ENCODE results near the gene TRIM63. TPM values are rescaled to one million over a fixed set of nuclear protein-coding genes. Genes with fewer than 3 reads are reported as not detected.

The TRIM63 gene
- polyA plus RNA-seq, 1 donor from 2014 or later, result not detected

- no peak overlapping the region for H3K27ac Mint-ChIP-seq
- H3K4me3 Mint-ChIP-seq, result no peak overlapping the region
- no peaks in the 10 kb centered on the region for H3K36me3 Mint-ChIP-seq
- no peaks in the 10 kb centered on the region for H3K4me1 Mint-ChIP-seq
- H3K9me3 Mint-ChIP-seq, result no peaks in the 10 kb centered on the region
- no peaks in the 10 kb centered on the region for H3K27me3 Mint-ChIP-seq
These were observed 54.6 kb downstream of the TRIM63 start for GRCh38 chr1:26012864-26013263.

DNA sequence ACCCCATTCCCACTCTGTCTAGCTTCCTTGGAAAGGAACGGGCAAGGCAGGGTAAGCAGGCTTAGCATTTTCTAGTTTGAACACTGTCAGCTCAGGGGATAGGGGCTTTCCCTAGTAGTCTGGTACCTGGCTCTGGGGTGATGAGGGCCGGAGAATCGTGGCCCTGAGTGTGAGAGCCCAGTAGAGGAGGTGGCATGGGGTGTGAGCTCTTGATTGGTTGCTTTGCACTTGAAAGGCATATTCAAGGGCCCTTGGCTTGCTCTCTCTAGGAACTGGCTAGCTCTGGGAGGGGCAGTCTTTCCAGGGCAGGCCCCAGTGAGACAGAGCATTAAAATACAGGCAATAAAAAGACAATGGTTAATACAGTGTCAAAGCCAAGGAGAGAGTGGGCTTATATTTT lies 56.6 kb downstream of the TRIM63 start:
- H3K27ac Mint-ChIP-seq, result no peak overlapping the region
- no peaks in the 10 kb centered on the region for H3K9me3 Mint-ChIP-seq
- H3K36me3 Mint-ChIP-seq, result peaks cover 3% of the 10 kb centered on the region

GRCh38 chr1:26009796-26010447 lies 57.5 kb downstream of the TRIM63 start:
- H3K27me3 Mint-ChIP-seq, result peaks cover 6% of the 10 kb centered on the region
- no peaks in the 10 kb centered on the region for H3K4me1 Mint-ChIP-seq
- no peak overlapping the region for H3K27ac Mint-ChIP-seq
- peaks cover 3% of the 10 kb centered on the region for H3K36me3 Mint-ChIP-seq
- H3K4me3 Mint-ChIP-seq, result no peak overlapping the region
- H3K9me3 Mint-ChIP-seq, result no peaks in the 10 kb centered on the region

More for the DNA sequence above, 56.6 kb downstream of the TRIM63 start:
- no peak overlapping the region for H3K4me3 Mint-ChIP-seq
- peaks cover 6% of the 10 kb centered on the region for H3K27me3 Mint-ChIP-seq
- H3K4me1 Mint-ChIP-seq, result no peaks in the 10 kb centered on the region

- Mint-ChIP-seq H3K27me3 (peaks cover 8% of the 10 kb centered on the region), H3K27ac (no peak overlapping the region)
These were observed 60.7 kb downstream of the TRIM63 start for GRCh38 chr1:26006710-26007109.

DNA sequence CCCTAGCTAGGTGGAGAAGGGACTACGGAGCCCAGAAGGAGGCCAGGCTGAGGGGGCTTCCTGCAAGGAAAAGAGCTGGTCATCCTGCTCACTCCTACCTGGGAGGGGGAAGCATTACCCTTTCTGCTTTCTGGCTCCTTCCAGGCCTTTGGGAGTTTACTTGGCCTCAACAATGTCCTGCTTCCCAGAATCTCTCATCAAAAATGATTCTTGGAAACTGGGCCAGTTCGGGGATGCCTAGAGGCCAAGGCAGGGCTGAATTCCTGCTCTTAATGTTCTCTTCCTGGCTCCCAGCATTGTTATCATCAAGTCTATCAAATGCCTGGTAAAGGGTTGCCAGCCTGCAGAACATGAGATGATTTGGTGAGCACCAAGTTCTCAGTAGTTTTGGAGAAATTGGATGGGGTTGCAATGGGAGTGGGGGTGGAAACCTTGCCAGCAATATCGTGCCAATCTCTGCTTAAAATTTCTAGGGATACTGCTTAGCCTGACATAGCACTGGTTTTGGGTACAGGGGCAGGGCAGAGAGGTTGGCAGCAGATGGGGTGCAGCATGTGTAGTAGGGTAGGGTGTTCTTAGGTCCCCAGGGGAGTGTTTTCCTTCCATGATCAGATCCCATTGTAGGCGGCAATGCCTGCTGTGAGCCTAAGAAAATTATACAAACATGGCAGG lies 61.9 kb downstream of the TRIM63 start:
- Mint-ChIP-seq H3K9me3 (no peaks in the 10 kb centered on the region), H3K36me3 (peaks cover 3% of the 10 kb centered on the region), H3K4me3 (no peak overlapping the region), H3K4me1 (peaks cover 0 to 2% (median 0%) of the 10 kb centered on the region in 3 donors), H3K27me3 (peaks cover 10% of the 10 kb centered on the region), H3K27ac (no peak overlapping the region)

More at GRCh38 chr1:26006710-26007109, 60.7 kb downstream of the TRIM63 start:
- H3K4me1 Mint-ChIP-seq, result peaks cover 0 to 2% (median 0%) of the 10 kb centered on the region in 3 donors
- peaks cover 3% of the 10 kb centered on the region for H3K36me3 Mint-ChIP-seq
- H3K9me3 Mint-ChIP-seq, result no peaks in the 10 kb centered on the region
- no peak overlapping the region for H3K4me3 Mint-ChIP-seq

GRCh38 chr1:26003756-26004155 lies 63.7 kb downstream of the TRIM63 start:
- Mint-ChIP-seq H3K27ac (no peak overlapping the region), H3K4me3 (no peak overlapping the region), H3K9me3 (no peaks in the 10 kb centered on the region), H3K4me1 (peaks cover 0 to 2% (median 0%) of the 10 kb centered on the region in 3 donors), H3K27me3 (peaks cover 10% of the 10 kb centered on the region), H3K36me3 (peaks cover 3% of the 10 kb centered on the region)

- Mint-ChIP-seq H3K4me1 (peaks cover under 1 to 6% (median 3%) of the 10 kb centered on the region in 3 donors), H3K4me3 (no peak overlapping the region), H3K9me3 (no peaks in the 10 kb centered on the region), H3K36me3 (peaks cover 3% of the 10 kb centered on the region), H3K27me3 (peaks cover 10% of the 10 kb centered on the region), H3K27ac (no peak overlapping the region)
These were observed 64.2 kb downstream of the TRIM63 start for GRCh38 chr1:26003262-26003661.

Other genes starting within 250 kb of the TRIM63 start
- gene MTFR1L, start 247.7 kb downstream of the TRIM63 start, polyA plus RNA-seq, result 39.6 TPM
- gene AUNIP, start 208.2 kb downstream of the TRIM63 start, polyA plus RNA-seq, result not detected
- gene PAQR7, start 191.9 kb downstream of the TRIM63 start, polyA plus RNA-seq, result 0.73 TPM
- 47.4 TPM for gene STMN1, start 161.2 kb downstream of the TRIM63 start, polyA plus RNA-seq
- 8.6 TPM for gene PAFAH2, start 69.6 kb downstream of the TRIM63 start, polyA plus RNA-seq
- not detected for gene EXTL1, start 45.9 kb downstream of the TRIM63 start, polyA plus RNA-seq
- not detected for gene SLC30A2, start 21.5 kb downstream of the TRIM63 start, polyA plus RNA-seq
- 3.7 TPM for gene PDIK1L, start 44.2 kb upstream of the TRIM63 start, polyA plus RNA-seq
- not detected for gene FAM110D, start 91.4 kb upstream of the TRIM63 start, polyA plus RNA-seq
- gene C1orf232, start 101.3 kb upstream of the TRIM63 start, polyA plus RNA-seq, result not detected
- gene ZNF593, start 102.3 kb upstream of the TRIM63 start, polyA plus RNA-seq, result 43.7 TPM
- gene ZNF593OS, start 104.2 kb upstream of the TRIM63 start, polyA plus RNA-seq, result 0.61 TPM
- 2.2 TPM for gene CNKSR1, start 109.9 kb upstream of the TRIM63 start, polyA plus RNA-seq
- not detected for gene CATSPER4, start 123.0 kb upstream of the TRIM63 start, polyA plus RNA-seq
- gene CEP85, start 166.6 kb upstream of the TRIM63 start, polyA plus RNA-seq, result 6.6 TPM
- gene SH3BGRL3, start 212.5 kb upstream of the TRIM63 start, polyA plus RNA-seq, result 1,152 TPM
- gene UBXN11, start 239.0 kb upstream of the TRIM63 start, polyA plus RNA-seq, result 11.2 TPM